NCI-H128 (cell line): ENCODE measurements around the gene COMMD4.
"Not testable (repeated sequence)": the region's sequence is repeated elsewhere in the genome, so short reads cannot be mapped to it uniquely, and the experiment has no call there.

Experiments used
- DNase-seq: peaks from one replicate; lab custom pipeline; 2025; ENCODE audit not compliant: unreplicated experiment; lab: John Stamatoyannopoulos, UW

Gene COMMD4

DNA sequence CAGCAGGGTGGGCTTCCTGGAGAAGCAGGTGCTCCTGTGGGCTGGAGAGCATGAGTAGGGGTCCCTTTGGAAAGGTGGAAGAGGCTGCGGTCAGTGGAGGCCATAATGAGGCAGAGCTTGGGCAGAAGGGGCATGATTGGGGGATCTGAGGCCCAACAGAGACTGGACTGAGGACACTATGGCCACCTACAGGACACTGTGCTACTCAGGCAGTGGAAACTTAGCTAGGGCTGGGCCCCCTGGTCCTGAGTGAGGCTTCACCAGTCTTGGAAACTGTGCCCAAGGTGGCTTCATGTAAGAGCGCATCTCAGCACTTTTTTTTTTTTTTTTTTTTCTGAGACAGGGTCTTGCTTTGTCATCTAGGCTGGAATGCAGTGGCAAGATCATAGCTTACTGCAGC lies 6.3 kb upstream of the COMMD4 start:
- DNase-seq: no peak

- DNase-seq: not testable (repeated sequence)
Observed at GRCh38 chr15:75332093-75332492, 3.8 kb upstream of the COMMD4 start.

DNA sequence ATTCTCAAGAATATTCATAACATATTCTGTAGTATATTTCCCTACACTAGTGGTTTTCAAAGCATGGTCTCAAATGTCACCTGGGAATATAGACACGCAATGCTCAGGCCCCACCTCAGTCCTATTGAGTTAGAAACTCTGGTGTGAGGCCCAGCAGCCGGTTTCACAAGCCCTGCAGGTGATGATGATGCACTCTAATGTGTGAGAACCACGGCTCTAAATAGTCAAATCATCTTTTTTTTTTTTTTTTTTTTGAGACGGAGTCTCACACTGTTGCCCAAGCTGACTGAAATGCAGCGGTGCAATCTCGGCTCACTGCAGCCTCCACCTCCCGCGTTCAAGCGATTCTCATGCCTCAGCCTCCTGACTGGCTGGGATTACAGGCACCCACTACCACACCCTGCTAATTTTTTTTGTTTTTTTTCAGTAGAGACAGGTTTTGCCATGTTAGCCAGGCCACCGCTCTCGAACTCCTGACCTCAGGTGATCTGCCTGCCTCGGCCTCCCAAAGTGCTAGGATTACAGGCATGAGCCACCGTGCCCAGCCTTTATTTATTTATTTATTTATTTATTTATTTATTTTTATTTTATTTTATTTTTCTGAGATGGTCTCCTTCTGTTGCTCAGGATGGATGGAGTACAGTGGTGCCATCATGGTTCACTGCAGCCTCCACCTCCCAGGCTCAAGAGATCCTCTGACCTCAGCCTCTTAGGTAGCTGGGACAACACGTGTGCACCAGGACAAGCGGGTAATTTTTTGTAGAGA lies 2.0 kb upstream of the COMMD4 start:
- not testable (repeated sequence) for DNase-seq

- DNase-seq: no peak
Observed at GRCh38 chr15:75335313-75335704, 554 bp upstream of the COMMD4 start.

GRCh38 chr15:75338661-75339240 lies 2.9 kb downstream of the COMMD4 start:
- DNase-seq: no peak

DNA sequence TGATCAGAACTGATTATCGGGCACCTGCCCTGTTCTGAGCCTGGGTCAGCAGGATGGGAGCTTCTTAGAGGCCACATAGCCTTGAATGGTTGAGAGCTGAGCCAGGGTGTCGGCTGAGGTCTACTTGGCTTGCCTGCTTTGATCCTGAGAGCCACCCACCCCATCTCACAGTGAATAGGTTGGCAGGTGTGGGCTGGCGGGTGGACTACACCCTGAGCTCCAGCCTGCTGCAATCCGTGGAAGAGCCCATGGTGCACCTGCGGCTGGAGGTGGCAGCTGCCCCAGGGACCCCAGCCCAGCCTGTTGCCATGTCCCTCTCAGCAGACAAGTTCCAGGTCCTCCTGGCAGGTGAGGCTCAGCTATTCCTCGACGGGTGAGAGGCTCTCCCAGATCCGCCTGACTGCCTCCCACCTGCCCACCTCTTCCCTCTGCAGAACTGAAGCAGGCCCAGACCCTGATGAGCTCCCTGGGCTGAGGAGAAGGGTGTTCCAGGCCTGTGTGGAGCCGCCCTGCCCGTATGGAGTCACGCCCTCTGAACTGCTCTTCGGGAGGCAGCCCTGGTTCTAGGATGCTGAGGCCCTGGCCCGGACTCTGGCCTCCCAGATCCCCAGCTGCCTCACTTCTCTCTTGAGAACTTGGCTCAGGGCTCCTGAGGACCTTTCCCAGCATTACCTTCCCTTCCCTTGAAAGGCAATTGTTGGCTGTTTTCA lies 3.8 kb downstream of the COMMD4 start:
- no peak for DNase-seq

GRCh38 chr15:75342221-75342620 lies 6.4 kb downstream of the COMMD4 start:
- DNase-seq: no peak

DNA sequence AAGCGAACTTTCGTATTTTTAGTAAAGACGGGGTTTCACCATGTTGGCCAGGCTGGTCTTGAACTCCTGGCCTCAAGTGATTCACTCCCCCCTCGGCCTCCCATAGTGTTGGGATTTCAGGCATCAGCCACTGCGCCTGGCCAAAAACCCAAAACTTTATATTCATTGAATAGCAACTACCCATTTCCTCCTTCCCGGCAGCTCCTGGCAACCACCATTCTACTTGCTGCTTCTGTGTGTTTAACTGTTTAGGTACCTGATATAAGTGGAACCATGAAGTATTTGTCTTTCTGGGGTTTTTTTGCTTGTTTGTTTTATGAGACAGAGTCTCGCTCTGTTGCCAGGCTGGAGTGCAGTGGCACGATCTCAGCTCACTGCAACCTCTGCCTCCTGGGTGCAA lies 8.1 kb downstream of the COMMD4 start:
- not testable (repeated sequence) for DNase-seq

GRCh38 chr15:75346796-75347221 lies 10.9 kb downstream of the COMMD4 start, which contains the start of gene NEIL1:
TSS of gene NEIL1 (plus strand) at chr15:75347039. CDS start at chr15:75348906, 1,867 bp downstream.
- peak; percentile 3 for DNase-seq

DNA sequence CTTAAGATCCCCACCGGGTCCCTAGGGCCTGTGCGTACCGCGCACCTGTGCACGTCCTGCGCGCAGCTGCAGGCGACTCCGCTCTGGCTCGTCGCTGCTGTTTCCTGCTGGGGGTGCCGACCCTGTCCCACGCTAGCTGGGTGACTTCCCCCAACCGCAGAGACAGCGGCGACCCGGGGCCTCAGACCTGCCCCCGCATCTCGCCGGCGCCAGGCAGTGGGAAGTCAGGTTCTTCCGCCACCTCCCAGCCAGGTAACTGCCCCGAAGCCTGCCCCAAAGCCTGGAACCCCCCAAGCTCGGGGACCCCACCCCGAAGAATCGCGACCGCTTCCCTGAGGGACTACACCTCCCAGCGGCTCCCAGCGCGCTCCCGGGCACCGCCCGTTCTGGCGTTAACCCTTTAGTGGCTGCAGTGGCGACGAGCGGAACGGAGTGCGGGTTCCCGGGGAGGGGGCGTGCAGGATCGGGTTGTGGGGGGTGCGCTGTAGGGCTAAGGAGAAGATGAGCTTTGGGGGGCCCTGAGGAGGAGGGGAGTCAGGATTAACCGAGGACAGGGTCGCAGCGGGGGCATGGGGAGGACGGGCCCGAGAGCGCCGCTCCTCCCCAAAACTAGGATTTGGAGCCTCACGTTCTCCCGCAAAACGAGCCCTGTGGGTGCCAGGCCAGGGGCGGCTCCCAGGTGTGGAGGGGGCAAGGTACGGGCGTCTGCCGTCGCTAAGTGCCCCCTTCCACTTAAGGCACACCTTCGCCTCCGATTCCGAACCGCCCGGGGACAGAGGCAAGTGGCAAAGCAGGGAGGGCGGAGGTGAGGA lies 11.6 kb downstream of the COMMD4 start:
- DNase-seq: no peak

GRCh38 chr15:75348034-75348561 lies 12.2 kb downstream of the COMMD4 start:
- no peak for DNase-seq

GRCh38 chr15:75348562-75349350 lies 12.9 kb downstream of the COMMD4 start:
- DNase-seq: no peak

GRCh38 chr15:75349351-75349669 lies 13.4 kb downstream of the COMMD4 start:
- DNase-seq: not testable (repeated sequence)

GRCh38 chr15:75349851-75350588 lies 14.2 kb downstream of the COMMD4 start:
- no peak for DNase-seq

DNA sequence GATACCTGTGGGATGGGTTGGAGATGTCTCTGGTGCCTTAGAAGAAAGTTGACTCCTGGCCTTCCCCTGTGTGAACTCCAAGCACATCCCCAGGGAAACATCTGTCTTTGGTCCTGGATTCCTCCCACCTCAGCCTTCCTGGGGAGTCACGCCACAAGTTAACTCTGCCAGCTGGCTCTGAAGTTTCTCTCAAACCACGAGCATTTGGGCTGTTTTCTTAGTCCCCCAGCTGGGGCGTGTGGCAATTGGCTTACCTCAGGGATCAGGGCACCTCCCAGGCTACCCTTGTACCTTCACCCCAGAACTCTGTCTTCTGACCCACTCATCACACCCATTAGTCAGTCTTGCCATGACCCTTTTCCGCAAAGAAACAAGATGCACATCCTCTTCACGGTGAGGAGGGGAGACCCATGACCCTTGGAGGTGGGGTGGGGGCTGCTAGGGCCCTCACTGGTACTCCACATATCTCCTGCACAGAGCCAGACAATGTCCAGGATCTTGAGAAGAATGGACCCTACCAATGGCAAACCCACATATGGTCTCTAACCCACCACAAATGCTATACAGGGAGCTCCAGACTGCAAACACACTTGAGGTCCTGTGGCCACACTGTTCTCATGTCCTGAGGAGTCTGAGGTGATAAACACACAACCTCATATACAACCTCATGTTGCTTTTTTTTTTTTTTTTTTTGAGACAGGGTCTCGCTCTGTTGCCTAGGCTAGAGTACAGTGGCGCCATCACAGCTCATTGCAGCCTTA lies 14.9 kb downstream of the COMMD4 start:
- DNase-seq: no peak

- no peak for DNase-seq
Observed at GRCh38 chr15:75352186-75353080, 16.6 kb downstream of the COMMD4 start.

- DNase-seq: no peak
Observed at GRCh38 chr15:75353604-75354003, 17.7 kb downstream of the COMMD4 start.

DNA sequence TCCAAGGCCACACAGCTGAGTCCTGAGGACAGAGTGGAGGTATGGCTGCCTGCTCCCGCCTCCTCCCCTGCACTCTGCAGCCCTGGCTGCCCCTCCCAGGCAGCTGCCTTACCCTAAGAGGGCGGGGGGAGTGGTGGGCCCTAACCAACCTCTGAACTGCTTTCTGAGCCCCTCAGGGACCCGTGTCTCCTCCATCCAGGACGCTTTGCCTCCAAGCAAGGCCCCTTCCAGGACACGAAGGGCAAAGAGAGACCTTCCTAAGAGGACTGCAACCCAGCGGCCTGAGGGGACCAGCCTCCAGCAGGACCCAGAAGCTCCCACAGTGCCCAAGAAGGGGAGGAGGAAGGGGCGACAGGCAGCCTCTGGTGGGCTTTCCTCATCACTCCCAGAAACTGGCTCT lies 18.6 kb downstream of the COMMD4 start:
- DNase-seq: no peak
